Glutamatergic neuron (in vitro differentiated cells): ENCODE data around the gene MBNL1. TPM values are rescaled to one million over a fixed set of nuclear protein-coding genes. Genes with fewer than 3 reads are reported as not detected.
"Not testable (repeated sequence)": the region's sequence is repeated elsewhere in the genome, so short reads cannot be mapped to it uniquely, and the experiment has no call there.

Experiments used
- DNase-seq: peaks from one replicate; pipeline ENCODE4 v3.0.0; 2022
- H3K27ac Mint-ChIP-seq: one replicate; pipeline ENCODE4 v1.8.0; 2020; ENCODE audit warnings: mild to moderate bottlenecking, mixed read lengths, inconsistent platforms; ENCODE audit not compliant: unreplicated experiment
- H3K27me3 Mint-ChIP-seq: one replicate; pipeline ENCODE4 v1.8.0; 2020; ENCODE audit warnings: mild to moderate bottlenecking, moderate library complexity, mixed read lengths, inconsistent platforms; ENCODE audit not compliant: unreplicated experiment
- H3K36me3 Mint-ChIP-seq: one replicate; pipeline ENCODE4 v1.8.0; 2020; ENCODE audit warnings: mild to moderate bottlenecking, mixed read lengths, inconsistent platforms; ENCODE audit not compliant: unreplicated experiment
- H3K4me1 Mint-ChIP-seq: one replicate; pipeline ENCODE4 v1.8.0; 2020; ENCODE audit warnings: mild to moderate bottlenecking, low read depth, mixed read lengths, inconsistent platforms; ENCODE audit not compliant: unreplicated experiment
- H3K4me3 Mint-ChIP-seq: one replicate; pipeline ENCODE4 v1.8.0; 2020; ENCODE audit warnings: mild to moderate bottlenecking, mixed read lengths, inconsistent platforms; ENCODE audit not compliant: unreplicated experiment
- H3K9me3 Mint-ChIP-seq: one replicate; pipeline ENCODE4 v1.8.0; 2020; ENCODE audit warnings: mild to moderate bottlenecking, moderate library complexity, mixed read lengths, inconsistent platforms; ENCODE audit not compliant: unreplicated experiment
- CTCF ChIP-seq: fragments of 200-600 bp; sonication (generic); IDR thresholded peaks from one replicate; pipeline ENCODE4 v1.5.0; 2021; ENCODE audit not compliant: partially characterized antibody, unreplicated experiment
- total RNA-seq: library from RNA; stranded (reverse); fragmentation: NEBNext Ultra II Directional; extraction: Animal tissue kit (Norgen Biotek cat#: 25700); gene quantifications from one replicate; pipeline ENCODE4 v1.2.1, GENCODE V29; 2021; ENCODE audit not compliant: unreplicated experiment

The MBNL1 gene
- total RNA-seq, 1 donor from 2014 or later: 36.6 TPM

- no peak overlapping the region for H3K27ac Mint-ChIP-seq
- H3K27me3 Mint-ChIP-seq: no peaks in the 10 kb centered on the region
- no peak for TF ChIP-seq CTCF
- no peaks in the 10 kb centered on the region for H3K9me3 Mint-ChIP-seq
- DNase-seq: no peak
- H3K36me3 Mint-ChIP-seq: no peaks in the 10 kb centered on the region
- H3K4me3 Mint-ChIP-seq: no peak overlapping the region
- H3K4me1 Mint-ChIP-seq: no peaks in the 10 kb centered on the region
Measured at GRCh38 chr3:152428577-152428976, 159.8 kb downstream of the MBNL1 start.

GRCh38 chr3:152430223-152431002, 161.7 kb downstream of the MBNL1 start:
- H3K4me3 Mint-ChIP-seq: no peak overlapping the region
- no peaks in the 10 kb centered on the region for H3K36me3 Mint-ChIP-seq
- no peak for TF ChIP-seq CTCF
- H3K27ac Mint-ChIP-seq: no peak overlapping the region
- DNase-seq: no peak
- no peaks in the 10 kb centered on the region for H3K4me1 Mint-ChIP-seq
- H3K9me3 Mint-ChIP-seq: no peaks in the 10 kb centered on the region
- no peaks in the 10 kb centered on the region for H3K27me3 Mint-ChIP-seq

- no peak for TF ChIP-seq CTCF
- no peaks in the 10 kb centered on the region for H3K4me1 Mint-ChIP-seq
- H3K36me3 Mint-ChIP-seq: no peaks in the 10 kb centered on the region
- H3K4me3 Mint-ChIP-seq: no peak overlapping the region
- H3K27me3 Mint-ChIP-seq: no peaks in the 10 kb centered on the region
- H3K27ac Mint-ChIP-seq: no peak overlapping the region
- no peak for DNase-seq
- H3K9me3 Mint-ChIP-seq: no peaks in the 10 kb centered on the region
Measured at GRCh38 chr3:152434142-152434541, 165.4 kb downstream of the MBNL1 start.

GRCh38 chr3:152435210-152435609, 166.5 kb downstream of the MBNL1 start:
- H3K27ac Mint-ChIP-seq, H3K27me3 Mint-ChIP-seq, H3K36me3 Mint-ChIP-seq, DNase-seq, H3K9me3 Mint-ChIP-seq, H3K4me1 Mint-ChIP-seq, H3K4me3 Mint-ChIP-seq: not testable (repeated sequence)

GRCh38 chr3:152436707-152437590, 168.2 kb downstream of the MBNL1 start:
- TF ChIP-seq CTCF: no peak
- H3K27ac Mint-ChIP-seq: no peak overlapping the region

More at GRCh38 chr3:152436707-152437590, 168.2 kb downstream of the MBNL1 start:
- DNase-seq: no peak
- H3K4me1 Mint-ChIP-seq: no peaks in the 10 kb centered on the region
- H3K27me3 Mint-ChIP-seq: no peaks in the 10 kb centered on the region
- H3K36me3 Mint-ChIP-seq: no peaks in the 10 kb centered on the region
- H3K4me3 Mint-ChIP-seq: no peak overlapping the region
- no peaks in the 10 kb centered on the region for H3K9me3 Mint-ChIP-seq
